ENCODE results near the gene CCDC146.
"Not testable (repeated sequence)": the region's sequence is repeated elsewhere in the genome, so short reads cannot be mapped to it uniquely, and the experiment has no call there.

The CCDC146 gene

DNA sequence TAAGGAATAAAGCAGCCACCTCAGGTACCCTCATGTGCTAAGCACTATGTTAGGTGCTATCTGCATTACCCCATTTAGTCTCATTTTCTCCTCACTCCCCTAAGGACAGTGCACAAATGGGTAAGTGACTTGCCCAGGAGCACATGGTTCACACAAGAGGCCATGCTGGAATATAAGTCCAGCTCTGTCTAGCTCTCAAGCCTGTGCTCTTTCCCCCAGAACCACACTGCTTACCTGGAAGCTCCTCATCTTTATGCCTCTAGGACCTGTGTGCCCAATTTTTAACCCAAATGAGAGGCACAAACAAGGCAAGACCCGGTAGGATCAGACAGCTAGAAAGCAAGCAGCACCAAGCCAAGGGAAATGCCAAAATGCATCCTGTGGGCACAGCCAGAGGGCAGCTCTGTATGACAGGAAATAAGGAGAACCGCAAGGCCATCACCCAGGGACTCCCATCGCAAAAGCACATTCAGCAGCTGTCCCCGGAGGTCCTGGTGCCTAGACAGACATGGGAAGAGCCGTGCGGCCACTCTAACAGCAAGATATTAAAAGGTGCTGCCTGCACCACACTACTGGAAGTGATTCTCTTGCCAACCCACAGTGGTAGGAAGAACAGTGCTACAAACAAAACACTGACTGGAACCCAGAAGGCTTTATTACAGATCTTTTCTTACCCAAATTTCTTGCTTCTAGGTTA lies 205.7 kb downstream of the CCDC146 start:
- DNase-seq (ENCODE audit: low read depth) = no peak

DNA sequence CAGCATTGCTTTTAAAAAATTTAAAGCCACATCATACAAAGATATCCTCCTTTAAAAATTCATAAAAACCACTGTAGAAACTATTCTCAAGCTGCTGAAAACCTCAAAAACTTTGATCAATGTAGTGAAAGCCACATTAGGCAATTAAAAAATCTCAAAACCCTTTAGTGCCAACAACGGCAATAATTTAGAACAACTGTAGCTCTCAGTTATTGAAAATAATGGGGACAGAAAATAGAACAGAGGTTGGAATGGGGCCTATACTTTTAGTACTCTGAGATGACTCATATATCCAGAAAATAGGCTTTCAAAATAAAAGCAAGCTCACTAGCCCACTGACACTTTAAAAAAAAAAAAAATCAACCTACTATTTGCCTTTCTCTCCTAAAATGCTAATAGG lies 206.3 kb downstream of the CCDC146 start:
- peak; percentile 39 for DNase-seq (ENCODE audit: low read depth)

DNA sequence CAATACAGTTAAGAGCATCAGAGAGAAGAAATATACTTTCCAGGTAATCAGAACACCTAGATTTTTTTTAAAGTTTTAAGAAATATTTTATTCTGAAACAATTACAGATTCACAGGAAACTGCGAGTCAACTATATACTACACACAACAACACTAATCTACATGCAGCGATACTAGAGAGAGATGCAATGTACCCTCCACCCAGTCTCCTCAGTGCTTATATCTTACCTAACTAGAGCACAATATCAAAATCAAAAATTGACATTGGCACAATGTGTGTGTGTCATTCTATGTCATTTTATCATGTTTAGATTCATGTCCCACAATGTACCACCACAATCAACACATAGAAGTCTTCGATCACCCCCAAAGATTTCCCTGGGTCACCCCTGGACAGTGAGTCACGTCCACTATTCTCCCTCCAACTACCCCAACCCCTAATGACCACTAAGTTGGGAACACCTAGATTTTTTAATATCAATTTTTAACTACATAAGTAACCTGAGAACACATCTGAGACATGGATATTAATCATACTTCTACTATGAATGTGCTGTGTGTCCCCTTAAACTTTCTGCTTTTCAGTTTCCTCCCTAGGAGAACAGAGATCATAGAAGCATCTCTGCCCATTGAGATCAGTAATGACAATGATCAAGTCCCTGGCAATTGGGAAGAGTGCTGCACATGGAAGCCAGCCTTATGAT lies 207.2 kb downstream of the CCDC146 start:
- DNase-seq (ENCODE audit: low read depth) = no peak

DNA sequence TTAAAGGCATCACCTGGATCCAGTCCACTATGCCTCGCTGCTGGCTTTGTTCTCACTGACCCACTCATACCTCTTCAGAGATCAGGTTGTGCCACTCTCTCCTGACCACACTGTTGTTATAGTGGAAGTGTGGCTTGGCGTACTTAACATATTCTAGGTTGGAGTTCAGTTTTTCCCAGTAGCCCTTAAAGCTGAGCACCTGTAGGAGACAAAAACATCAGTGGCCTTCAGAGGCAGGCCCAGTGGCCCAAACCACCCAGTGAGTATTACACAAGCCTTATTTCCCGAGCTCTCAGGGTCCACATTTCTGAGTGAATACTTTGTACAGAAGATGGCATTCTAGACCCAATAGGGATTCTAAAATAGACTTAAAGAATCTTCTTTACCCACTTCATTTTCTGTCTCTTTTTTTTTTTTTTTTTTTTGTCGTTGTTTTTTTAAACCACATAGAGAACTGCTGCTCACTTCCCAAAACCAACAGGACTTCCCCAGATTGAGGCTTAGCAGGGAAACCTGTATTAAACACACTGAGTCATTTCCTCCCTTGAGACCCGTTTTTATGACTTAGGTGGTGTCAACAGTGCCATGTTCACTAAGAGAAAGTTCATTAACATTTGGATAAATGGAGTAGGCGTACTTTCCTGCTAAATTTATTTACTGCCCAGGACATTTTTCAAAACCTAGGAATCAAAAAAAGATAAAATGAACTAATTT lies 207.9 kb downstream of the CCDC146 start:
- no peak for DNase-seq (ENCODE audit: low read depth)

DNA sequence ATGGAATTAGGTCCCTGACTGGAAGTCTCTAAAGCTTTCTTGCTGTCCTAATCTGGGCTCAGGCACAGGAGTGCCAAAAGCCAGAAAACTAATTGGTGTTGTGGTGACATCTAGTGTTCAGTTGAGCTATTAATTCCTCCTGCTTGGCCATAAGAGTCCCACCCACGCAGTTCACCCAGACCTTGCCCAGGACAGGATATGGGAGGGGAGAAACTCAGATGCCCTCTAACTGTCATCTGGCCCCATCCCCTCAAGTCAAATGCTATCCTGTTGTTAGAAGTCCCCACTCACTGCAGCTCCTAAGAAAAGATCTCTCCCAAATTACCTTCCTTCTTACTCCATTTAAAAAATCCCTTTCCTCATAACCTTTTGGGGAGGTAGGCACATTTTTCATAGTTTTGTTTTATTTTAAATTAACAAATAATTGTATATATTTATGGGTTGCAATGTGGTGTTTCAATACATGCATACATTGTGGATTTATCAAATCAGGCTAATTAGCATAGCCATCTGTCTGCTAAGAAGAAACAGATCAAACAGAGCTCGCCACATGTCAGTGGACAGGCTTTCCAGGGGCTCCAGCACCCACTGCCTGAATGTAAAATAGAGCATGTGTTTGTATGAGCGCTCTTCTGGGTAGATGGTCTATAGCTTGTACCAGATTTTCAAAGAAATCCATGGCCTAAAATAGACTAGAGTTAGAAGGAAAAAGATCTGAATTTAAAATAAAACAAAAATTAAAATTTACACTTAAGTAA lies 209.7 kb downstream of the CCDC146 start:
- peak; percentile 61 for DNase-seq (ENCODE audit: low read depth)

DNA sequence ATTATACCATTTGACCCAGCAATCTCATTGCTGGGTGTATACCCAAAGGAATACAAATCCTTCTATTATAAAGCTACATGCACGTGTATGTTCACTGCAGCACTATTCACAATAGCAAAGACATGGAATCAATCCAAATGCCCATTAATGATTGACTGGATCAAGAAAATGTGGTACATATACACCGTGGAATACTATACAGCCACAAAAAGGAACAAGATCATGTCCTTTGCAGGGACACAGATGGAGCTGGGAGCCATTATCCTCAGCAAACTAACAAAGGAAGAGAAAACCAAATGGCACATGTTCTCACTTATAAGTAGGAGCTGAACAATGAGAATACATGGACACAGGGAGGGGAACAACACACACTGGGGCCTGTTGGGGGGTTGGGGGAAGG lies 211.6 kb downstream of the CCDC146 start:
- DNase-seq (ENCODE audit: low read depth) = not testable (repeated sequence)

DNA sequence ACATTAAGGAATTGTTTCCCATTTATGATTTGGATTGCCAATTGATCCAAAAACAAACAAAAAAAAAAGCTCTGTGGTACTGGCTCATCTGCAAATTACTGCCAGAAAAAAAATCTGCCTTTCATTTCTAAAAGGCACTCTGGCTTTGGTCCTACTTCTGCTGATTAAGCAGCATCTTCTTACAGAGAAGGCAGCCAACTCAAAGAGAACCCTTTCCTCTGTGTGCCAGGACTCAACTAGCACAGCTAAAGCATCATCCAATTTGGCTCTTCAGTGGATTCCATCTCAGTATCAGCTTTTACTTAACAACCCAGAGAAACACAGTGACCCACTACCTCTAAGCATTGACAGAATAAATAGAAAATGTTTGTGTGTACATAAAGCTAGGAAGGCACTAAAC lies 213.2 kb downstream of the CCDC146 start:
- DNase-seq (ENCODE audit: low read depth) = no peak

DNA sequence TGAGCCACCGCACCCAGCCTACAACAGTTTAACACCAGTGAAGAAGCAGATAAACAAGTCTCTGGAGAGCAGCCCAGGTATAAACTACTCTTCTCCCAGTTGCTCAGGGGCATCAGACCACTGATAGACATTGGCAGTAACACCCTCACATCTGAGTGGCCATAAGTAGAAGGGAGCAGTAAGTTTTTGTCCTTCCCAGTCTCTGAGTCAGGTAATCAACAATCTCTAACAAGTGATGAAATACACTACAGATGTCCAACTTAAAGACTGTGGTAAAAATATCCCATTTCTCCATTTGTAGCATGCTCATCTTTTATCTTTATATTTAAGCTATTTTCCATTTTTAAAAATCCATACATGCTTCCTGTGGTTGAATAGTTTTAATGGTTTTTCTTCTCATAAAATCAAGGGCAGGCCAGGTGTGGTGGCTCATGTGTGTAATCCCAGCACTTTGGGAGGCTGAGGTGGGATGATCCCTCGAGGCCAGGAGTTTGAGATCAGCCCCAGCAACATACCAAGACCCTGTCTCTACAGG lies 215.1 kb downstream of the CCDC146 start:
- DNase-seq (ENCODE audit: low read depth) = no peak

DNA sequence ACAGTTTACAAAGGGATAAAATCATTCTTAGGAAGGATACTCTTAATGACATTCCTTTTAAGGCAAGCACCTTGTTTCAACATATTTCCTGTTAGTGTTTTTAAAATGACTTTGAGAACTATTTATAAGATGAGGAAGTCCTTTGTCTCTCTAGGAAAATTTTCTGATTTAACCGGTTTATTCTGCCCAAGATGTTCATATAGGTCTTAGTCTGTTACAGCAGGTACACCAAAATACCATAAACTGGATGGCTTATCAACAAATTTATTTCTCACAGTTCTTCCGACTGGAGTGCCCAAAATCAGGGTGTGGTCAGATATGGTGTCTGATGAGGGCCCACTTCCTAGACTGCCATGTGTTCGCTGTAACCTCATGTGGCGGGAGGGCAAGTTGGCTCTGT lies 215.8 kb downstream of the CCDC146 start:
- no peak for DNase-seq (ENCODE audit: low read depth)

DNA sequence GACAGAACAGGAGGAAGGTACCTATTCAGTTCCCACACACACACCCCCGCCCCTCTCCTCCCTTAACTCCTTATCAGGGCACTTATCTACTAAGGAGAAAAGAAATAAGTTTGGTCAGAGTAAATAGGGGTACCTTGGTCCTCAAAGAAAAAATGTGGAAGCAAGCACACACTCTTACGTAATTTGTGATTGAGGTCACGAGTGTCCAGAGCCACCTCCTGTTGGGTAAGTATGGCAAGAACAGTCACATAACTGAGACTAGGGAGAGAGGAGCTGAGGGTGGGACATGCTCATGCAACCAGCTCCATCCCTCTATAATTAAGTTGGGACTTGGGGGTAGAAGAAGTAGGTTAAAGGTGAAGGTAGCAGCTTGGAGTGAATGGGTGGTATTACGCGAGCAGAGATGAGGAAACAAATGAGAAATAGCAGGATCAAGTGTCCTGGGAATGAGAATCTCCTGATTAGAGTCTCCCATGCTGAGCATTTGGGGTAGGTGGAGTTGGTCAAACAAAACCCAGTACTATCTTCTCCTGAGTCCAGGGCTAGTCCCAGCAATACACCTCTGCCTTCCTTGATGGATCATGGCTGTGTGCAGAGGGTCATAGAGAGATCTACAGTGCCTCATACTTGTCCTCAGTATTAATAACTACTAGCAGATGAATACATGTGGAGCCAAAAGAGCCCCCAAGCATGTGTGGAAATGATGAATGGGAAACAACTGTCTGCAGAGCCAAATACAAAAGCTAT lies 216.6 kb downstream of the CCDC146 start:
- DNase-seq (ENCODE audit: low read depth) = no peak

DNA sequence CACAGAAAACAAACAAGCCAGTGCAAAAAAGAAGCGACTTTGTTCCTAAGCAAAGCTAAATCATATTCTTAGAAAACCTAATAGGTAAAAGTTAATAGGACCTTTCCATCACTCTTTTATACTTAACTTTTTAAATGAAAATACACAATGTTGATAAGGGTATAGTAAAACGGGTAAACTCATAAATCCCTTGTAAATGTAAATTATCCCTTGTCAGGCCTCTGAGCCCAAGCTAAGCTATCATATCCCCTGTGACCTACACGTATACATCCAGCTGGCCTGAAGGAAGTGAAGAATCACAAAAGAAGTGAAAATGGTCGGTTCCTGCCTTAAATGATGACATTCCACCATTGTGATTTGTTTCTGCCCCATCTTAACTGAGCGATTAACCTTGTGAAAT lies 217.3 kb downstream of the CCDC146 start:
- no peak for DNase-seq (ENCODE audit: low read depth)
